ENCODE data around the gene NOS1. TPM values are rescaled to one million over a fixed set of nuclear protein-coding genes. Genes with fewer than 3 reads are reported as not detected.

Gene NOS1
- total RNA-seq, 1 experiment from 2014 or later, result 25.2 TPM

DNA sequence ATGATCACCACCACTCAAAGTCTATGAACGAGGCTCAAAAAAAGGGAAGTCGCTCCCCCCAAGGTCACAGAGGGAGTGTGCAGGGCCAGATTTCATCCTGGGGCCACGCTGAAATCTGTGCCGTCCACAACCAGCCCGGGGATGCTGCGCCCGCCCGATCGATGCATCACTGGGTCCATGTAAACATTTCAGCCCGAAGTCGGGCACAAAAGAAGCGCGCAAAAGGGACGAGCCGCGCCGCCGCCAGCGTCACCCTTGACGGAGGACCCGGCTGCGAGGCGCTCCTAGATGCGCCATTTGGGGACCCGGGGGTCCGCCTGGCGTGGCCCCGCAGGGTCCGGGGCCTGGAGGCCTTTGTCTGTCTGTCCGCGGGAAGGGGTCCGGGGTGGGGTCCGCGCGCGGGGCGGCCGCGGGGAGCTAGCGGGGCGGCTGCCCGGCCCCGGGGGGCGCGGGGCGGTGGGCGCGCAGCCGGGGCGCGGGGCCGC, 171.7 kb downstream of the NOS1 start:
- peak; percentile 56 for DNase-seq (ENCODE audit: low spot score)
- no TSS peak for BruUV-seq (replicated peaks)
- Histone ChIP-seq H3K4me3 (ENCODE audit: low read depth, low read length, poor library complexity, severe bottlenecking) (peak overlapping the region; percentile 87), H3K4me1 (ENCODE audit: insufficient read depth, low read length, poor library complexity, severe bottlenecking) (no peaks in the 10 kb centered on the region), H3K36me3 (ENCODE audit: insufficient read depth, low read length, poor library complexity, severe bottlenecking) (peaks cover 12% of the 10 kb centered on the region), H3K9me3 (ENCODE audit: low read depth, low read length, poor library complexity, severe bottlenecking) (no peaks in the 10 kb centered on the region), H3K27ac (ENCODE audit: low read depth, low read length, poor library complexity, severe bottlenecking) (peak overlapping the region; percentile 49), H3K27me3 (replicated peaks; ENCODE audit: insufficient read depth, low read depth, low read length, poor library complexity) (peaks cover 3% of the 10 kb centered on the region)
- ChIA-PET CTCF (no interaction called here), POLR2A (ENCODE audit: low non-redundant PET) (no interaction called here)
- intact Hi-C loops (cut with micrococcal nuclease; ENCODE audit: unreplicated experiment), result no loop called here
- TF ChIP-seq, protein P1, sequence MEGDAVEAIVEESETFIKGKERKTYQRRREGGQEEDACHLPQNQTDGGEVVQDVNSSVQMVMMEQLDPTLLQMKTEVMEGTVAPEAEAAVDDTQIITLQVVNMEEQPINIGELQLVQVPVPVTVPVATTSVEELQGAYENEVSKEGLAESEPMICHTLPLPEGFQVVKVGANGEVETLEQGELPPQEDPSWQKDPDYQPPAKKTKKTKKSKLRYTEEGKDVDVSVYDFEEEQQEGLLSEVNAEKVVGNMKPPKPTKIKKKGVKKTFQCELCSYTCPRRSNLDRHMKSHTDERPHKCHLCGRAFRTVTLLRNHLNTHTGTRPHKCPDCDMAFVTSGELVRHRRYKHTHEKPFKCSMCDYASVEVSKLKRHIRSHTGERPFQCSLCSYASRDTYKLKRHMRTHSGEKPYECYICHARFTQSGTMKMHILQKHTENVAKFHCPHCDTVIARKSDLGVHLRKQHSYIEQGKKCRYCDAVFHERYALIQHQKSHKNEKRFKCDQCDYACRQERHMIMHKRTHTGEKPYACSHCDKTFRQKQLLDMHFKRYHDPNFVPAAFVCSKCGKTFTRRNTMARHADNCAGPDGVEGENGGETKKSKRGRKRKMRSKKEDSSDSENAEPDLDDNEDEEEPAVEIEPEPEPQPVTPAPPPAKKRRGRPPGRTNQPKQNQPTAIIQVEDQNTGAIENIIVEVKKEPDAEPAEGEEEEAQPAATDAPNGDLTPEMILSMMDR (conservative IDR thresholded peaks at IDR 0.05; ENCODE audit: low read depth, low read length), result no peak
- no peak for TF ChIP-seq EZH2 (IDR thresholded peaks at IDR 0.05; ENCODE audit: borderline replicate concordance, low read depth, low read length, poor library complexity, severe bottlenecking)

DNA sequence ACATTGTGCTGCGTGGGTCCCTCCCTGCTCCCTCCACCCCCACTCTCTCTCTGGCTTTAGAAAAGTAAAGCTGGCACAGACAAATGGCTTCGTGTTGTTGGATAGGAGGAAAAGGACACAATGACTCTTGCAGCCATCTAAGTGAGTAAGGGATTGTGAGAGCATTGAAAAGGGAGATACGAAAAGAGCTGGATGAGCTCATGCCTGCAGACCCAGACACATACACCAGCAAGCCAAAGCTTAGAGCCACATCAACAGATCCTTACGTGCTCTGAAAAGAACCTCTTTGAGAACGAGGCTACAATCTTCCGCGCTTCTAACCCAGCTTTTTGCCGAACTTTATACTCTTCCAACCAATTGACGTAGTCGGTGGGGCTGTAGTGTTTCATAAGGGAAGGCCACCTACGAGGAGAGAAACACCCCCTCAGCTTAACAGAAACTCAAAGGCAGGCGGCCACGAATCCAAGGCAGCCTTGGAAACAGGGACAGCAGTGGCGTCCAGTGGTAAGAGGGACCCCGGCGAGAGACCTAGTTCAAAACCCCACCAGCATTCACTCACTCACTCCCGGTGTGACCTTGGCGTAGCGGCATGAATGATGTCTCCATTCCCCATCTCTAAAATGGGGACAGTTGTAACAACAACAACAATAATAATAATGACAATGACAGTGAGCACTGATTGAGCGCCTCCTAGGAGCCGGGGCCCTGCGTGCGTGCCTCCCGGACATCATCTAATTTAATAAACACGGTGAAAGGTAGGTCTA, 172.3 kb downstream of the NOS1 start:
- no peak for TF ChIP-seq EZH2 (IDR thresholded peaks at IDR 0.05; ENCODE audit: borderline replicate concordance, low read depth, low read length, poor library complexity, severe bottlenecking)
- TF ChIP-seq, protein P1 (conservative IDR thresholded peaks at IDR 0.05; ENCODE audit: low read depth, low read length), result no peak
- Histone ChIP-seq H3K4me1 (ENCODE audit: insufficient read depth, low read length, poor library complexity, severe bottlenecking) (no peaks in the 10 kb centered on the region), H3K27ac (ENCODE audit: low read depth, low read length, poor library complexity, severe bottlenecking) (peak overlapping the region; percentile 49), H3K9me3 (ENCODE audit: low read depth, low read length, poor library complexity, severe bottlenecking) (no peaks in the 10 kb centered on the region), H3K36me3 (ENCODE audit: insufficient read depth, low read length, poor library complexity, severe bottlenecking) (peaks cover 18% of the 10 kb centered on the region), H3K4me3 (ENCODE audit: low read depth, low read length, poor library complexity, severe bottlenecking) (peak overlapping the region; percentile 87), H3K27me3 (replicated peaks; ENCODE audit: insufficient read depth, low read depth, low read length, poor library complexity) (peaks cover 3% of the 10 kb centered on the region)
- DNase-seq (ENCODE audit: low spot score), result peak; percentile 22
- no TSS peak for BruUV-seq (replicated peaks)
- CTCF ChIA-PET, result no interaction called here
- POLR2A ChIA-PET (ENCODE audit: low non-redundant PET), result no interaction called here
- intact Hi-C loops (cut with micrococcal nuclease; ENCODE audit: unreplicated experiment), result no loop called here

DNA sequence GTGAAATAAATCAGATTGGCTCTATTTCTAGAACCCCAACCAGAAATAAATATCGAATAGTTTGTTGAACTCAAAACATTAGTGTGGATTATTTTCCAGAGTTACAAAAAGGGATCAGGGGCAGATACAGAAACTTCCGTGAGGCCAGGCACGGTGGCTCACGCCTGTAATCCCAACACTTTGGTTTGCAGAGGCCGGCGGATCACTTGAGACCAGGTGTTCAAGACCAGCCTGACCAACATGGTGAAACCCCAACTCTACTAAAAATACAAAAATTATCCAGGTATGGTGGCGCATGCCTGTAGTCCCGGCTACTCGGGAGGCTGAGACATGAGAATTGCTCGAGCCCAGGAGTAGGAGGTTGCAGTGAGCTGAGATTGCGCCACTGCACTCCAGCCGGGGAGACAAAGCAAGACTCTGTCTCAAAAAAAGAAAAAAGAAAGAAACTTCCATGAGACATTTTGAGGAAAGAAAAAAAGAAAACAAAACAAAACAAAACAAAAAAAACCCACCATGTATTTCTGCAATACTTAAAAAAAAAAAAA, 173.2 kb downstream of the NOS1 start:
- no peak overlapping the region for H3K27ac ChIP-seq (ENCODE audit: low read depth, low read length, poor library complexity, severe bottlenecking)
- CTCF ChIA-PET, result no interaction called here

More for the DNA sequence above, 173.2 kb downstream of the NOS1 start:
- DNase-seq (ENCODE audit: low spot score), result no peak
- BruUV-seq (replicated peaks), result TSS peak; percentile 66
- Histone ChIP-seq H3K27me3 (replicated peaks; ENCODE audit: insufficient read depth, low read depth, low read length, poor library complexity) (peaks cover 3% of the 10 kb centered on the region), H3K4me1 (ENCODE audit: insufficient read depth, low read length, poor library complexity, severe bottlenecking) (no peaks in the 10 kb centered on the region), H3K4me3 (ENCODE audit: low read depth, low read length, poor library complexity, severe bottlenecking) (no peak overlapping the region), H3K9me3 (ENCODE audit: low read depth, low read length, poor library complexity, severe bottlenecking) (no peaks in the 10 kb centered on the region), H3K36me3 (ENCODE audit: insufficient read depth, low read length, poor library complexity, severe bottlenecking) (peaks cover 28% of the 10 kb centered on the region)
- POLR2A ChIA-PET (ENCODE audit: low non-redundant PET), result no interaction called here
- no peak for TF ChIP-seq EZH2 (IDR thresholded peaks at IDR 0.05; ENCODE audit: borderline replicate concordance, low read depth, low read length, poor library complexity, severe bottlenecking)
- TF ChIP-seq, protein P1 (conservative IDR thresholded peaks at IDR 0.05; ENCODE audit: low read depth, low read length), result no peak
- intact Hi-C loops (cut with micrococcal nuclease; ENCODE audit: unreplicated experiment), result no loop called here

All from A673 (cell line).